Progenitor cell of endocrine pancreas (in vitro differentiated cells): ENCODE measurements around the gene MRPL16. TPM values are rescaled to one million over a fixed set of nuclear protein-coding genes. Genes with fewer than 3 reads are reported as not detected.
"Not testable (repeated sequence)": the region's sequence is repeated elsewhere in the genome, so short reads cannot be mapped to it uniquely, and the experiment has no call there.

Experiments
- DNase-seq: peaks from one replicate; pipeline ENCODE4 v3.0.0; 2021; ENCODE audit warnings: low spot score; ENCODE audit not compliant: unreplicated experiment
- H3K27ac Mint-ChIP-seq: 2 replicates; pipeline ENCODE4 v1.8.0; 2021; ENCODE audit warnings: mild to moderate bottlenecking, moderate library complexity, mixed read lengths
- H3K27me3 Mint-ChIP-seq: 2 replicates; pipeline ENCODE4 v1.8.0; 2021; ENCODE audit warnings: mixed read lengths
- H3K36me3 Mint-ChIP-seq: 2 replicates; pipeline ENCODE4 v1.8.0; 2022; ENCODE audit warnings: mixed read lengths; ENCODE audit not compliant: insufficient read depth
- H3K4me1 Mint-ChIP-seq: 2 replicates; pipeline ENCODE4 v1.8.0; 2021; ENCODE audit warnings: low read depth, mixed read lengths
- H3K4me3 Mint-ChIP-seq: 2 replicates; pipeline ENCODE4 v1.8.0; 2021; ENCODE audit warnings: low read depth, mild to moderate bottlenecking, moderate library complexity, mixed read lengths
- H3K9me3 Mint-ChIP-seq: 2 replicates; pipeline ENCODE4 v1.8.0; 2021; ENCODE audit warnings: low read depth, mixed read lengths
- CTCF ChIP-seq: fragments of 200-600 bp; sonication (generic); IDR thresholded peaks from one replicate; pipeline ENCODE4 v1.5.0; 2021; ENCODE audit warnings: antibody characterized with exemption, mild to moderate bottlenecking; ENCODE audit not compliant: unreplicated experiment
- total RNA-seq: library from RNA; stranded (reverse); gene quantifications from 2 replicates; pipeline ENCODE4 v1.2.1, GENCODE V29; 2021

The MRPL16 gene
- total RNA-seq, 1 donor from 2014 or later = 44.7 TPM

DNA sequence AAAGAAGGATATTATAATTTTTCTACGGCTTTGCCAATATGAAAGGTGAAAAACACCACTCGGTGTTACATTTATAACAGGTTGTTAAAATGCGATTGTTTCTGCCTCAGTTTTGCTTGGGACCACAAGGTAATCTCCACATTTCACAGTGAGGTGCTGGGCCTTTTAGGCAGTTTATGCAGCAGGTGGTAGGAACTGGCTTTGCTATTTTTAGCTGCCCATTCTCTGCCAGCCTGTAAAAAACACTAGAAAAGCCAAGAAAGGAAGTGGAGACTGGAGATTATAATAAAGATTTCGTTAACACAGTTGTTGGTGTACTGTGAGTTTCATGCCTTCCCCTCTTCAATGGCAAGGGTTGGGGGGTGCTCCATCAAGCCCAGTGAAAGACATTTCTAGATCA, 8.0 kb upstream of the MRPL16 start:
- Mint-ChIP-seq H3K9me3 (no peaks in the 10 kb centered on the region), H3K4me3 (no peak overlapping the region), H3K4me1 (peaks cover 24% of the 10 kb centered on the region), H3K27me3 (no peaks in the 10 kb centered on the region), H3K27ac (no peak overlapping the region), H3K36me3 (no peaks in the 10 kb centered on the region)
- DNase-seq = no peak
- TF ChIP-seq CTCF = no peak

DNA sequence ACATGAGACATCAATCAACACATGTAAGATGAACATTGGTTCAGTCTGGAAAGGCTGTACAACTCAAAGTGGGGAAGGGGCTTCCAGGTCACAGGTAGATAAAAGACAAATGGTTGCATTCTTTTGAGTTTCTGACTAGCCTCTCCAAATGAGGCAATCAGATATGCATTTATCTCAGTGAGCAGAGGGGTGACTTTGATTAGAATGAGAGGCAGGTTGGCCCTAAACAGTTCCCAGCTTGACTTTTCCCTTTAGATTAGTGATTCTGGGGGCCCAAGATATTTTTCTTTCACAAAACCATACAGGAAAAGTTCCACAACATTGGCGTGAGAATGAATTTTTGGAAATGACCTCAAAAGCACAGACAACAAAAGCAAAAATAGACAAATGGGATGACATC, 5.9 kb upstream of the MRPL16 start:
- H3K4me1 Mint-ChIP-seq = peaks cover 22% of the 10 kb centered on the region
- not testable (repeated sequence) for DNase-seq, H3K4me3 Mint-ChIP-seq, H3K9me3 Mint-ChIP-seq, H3K27ac Mint-ChIP-seq, H3K27me3 Mint-ChIP-seq, H3K36me3 Mint-ChIP-seq

DNA sequence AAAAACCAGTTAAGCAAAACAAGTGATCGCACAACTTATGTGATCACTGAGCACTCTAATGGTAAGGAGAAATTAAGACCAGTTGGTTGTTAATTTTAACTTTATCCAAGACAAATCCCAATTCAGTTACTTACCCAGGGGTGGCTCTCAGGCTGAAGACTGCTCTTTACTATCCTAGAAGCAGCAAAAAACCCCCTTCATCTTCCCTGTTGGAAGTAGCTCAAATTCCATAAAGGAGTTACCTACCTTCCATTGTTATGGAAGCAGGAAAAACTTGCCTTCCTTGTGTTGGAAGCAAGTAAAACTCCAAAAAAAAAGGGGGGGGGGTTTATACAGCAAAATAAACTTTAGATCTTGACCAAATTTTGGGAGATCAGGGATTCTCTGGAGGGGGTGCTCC, 5.2 kb upstream of the MRPL16 start:
- no peaks in the 10 kb centered on the region for H3K27me3 Mint-ChIP-seq
- H3K9me3 Mint-ChIP-seq = no peaks in the 10 kb centered on the region
- peaks cover 27% of the 10 kb centered on the region for H3K4me1 Mint-ChIP-seq
- H3K4me3 Mint-ChIP-seq = no peak overlapping the region
- no peak for DNase-seq
- no peaks in the 10 kb centered on the region for H3K36me3 Mint-ChIP-seq
- TF ChIP-seq CTCF = no peak
- no peak overlapping the region for H3K27ac Mint-ChIP-seq

DNA sequence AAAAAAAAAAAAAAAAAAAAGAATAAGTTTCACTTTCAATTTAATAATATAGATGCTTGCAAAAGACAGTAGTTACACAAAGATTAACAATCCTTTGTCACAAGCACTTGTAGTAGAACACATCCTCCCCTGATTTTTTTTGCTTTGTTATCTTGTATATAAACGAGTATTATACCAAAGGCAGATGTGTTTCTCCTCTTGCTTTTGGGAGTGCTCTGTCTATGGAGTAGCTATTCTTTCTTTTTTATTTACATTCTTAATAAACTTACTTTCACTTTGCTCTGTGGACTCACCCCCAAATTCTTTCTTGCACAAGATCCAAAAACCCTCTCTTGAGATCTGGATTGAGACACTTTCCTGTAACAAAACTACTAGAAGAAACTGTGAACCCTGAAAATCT, 3.4 kb upstream of the MRPL16 start:
- Mint-ChIP-seq H3K27me3 (no peaks in the 10 kb centered on the region), H3K4me3 (no peak overlapping the region), H3K4me1 (peaks cover 34% of the 10 kb centered on the region), H3K27ac (no peak overlapping the region), H3K36me3 (no peaks in the 10 kb centered on the region), H3K9me3 (no peaks in the 10 kb centered on the region)
- DNase-seq = no peak
- TF ChIP-seq CTCF = no peak

- Mint-ChIP-seq H3K27me3 (no peaks in the 10 kb centered on the region), H3K9me3 (no peaks in the 10 kb centered on the region), H3K27ac (no peak overlapping the region), H3K4me1 (peaks cover 34% of the 10 kb centered on the region), H3K4me3 (no peak overlapping the region), H3K36me3 (no peaks in the 10 kb centered on the region)
- DNase-seq = no peak
- TF ChIP-seq CTCF = no peak
Observed at GRCh38 chr11:59813364-59813763, 2.8 kb upstream of the MRPL16 start.

DNA sequence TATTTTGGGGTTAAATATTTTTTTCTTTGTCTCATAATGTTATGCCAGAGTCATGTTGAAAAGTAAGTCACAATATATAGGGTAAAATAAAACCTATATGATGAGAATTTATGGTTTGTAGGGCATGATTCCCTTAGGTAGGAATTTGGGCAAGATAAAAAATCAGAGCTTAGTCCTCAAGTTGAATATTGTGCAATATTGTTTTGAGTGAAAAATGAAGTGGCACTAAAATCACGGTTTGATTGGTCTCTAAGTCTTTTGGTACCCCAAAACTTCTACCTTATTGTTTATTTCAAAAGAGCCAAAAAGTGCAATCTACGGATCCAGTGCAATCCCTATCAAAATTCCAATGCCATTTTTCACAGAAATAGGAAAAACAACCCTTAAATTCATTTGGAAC, 1.6 kb upstream of the MRPL16 start:
- no peak for TF ChIP-seq CTCF
- no peak overlapping the region for H3K4me3 Mint-ChIP-seq
- no peak overlapping the region for H3K27ac Mint-ChIP-seq

More for the DNA sequence above, 1.6 kb upstream of the MRPL16 start:
- H3K36me3 Mint-ChIP-seq = peaks cover 2% of the 10 kb centered on the region
- no peaks in the 10 kb centered on the region for H3K27me3 Mint-ChIP-seq
- H3K4me1 Mint-ChIP-seq = peaks cover 34% of the 10 kb centered on the region
- no peaks in the 10 kb centered on the region for H3K9me3 Mint-ChIP-seq
- no peak for DNase-seq
